NCI-H2171 treated with DMSO at 0.1 percent for 48 hours (cell line): Measurements from ENCODE around the gene PIPOX.

Source experiments
- DNase-seq: peaks from one replicate; lab custom pipeline; 2025; lab: John Stamatoyannopoulos, UW

The PIPOX gene, protein sequence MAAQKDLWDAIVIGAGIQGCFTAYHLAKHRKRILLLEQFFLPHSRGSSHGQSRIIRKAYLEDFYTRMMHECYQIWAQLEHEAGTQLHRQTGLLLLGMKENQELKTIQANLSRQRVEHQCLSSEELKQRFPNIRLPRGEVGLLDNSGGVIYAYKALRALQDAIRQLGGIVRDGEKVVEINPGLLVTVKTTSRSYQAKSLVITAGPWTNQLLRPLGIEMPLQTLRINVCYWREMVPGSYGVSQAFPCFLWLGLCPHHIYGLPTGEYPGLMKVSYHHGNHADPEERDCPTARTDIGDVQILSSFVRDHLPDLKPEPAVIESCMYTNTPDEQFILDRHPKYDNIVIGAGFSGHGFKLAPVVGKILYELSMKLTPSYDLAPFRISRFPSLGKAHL

DNA sequence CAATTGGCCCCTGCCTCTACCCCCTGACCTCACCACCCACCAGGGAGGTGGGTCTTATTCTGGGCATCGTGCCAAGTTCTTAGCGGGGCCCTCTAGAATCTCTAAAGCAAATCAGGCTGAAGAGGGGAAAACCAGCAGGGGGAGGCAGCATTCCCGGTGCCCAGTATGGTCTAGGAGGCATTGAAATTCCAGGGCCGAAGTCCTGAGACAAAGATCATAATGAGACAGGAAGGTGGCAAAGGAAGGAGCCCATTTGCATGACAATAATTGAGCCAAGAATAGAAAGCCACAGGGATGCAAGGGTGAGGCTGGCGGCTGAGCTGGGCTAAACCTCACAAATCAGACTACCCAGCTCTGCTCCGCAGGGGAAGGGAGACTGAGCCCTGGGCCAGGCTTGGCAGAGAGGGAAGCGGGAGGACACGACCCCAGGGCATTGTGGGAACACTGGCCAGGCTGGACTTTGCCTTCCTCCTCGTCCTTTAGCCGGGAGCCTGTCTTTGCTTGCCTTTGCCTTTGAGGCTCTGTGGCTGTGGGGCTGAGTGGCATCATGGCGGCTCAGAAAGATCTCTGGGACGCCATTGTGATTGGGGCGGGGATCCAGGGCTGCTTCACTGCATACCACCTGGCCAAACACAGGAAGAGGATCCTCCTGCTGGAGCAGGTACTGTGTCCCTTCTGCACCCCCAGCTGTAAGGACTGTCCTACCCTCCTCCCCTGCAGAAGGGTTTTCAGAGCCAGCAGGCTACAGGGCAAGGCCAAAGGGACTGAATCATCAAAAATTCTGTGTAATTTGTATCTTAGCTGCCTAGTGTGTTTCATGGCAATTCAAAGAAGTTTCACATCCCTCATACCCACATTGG is at the start of gene PIPOX:
TSS of gene PIPOX (plus strand) at position 463 of the 860 bp plus-strand sequence. CDS start at position 548, 85 bp downstream.
- DNase-seq, result peak; percentile 68

DNA sequence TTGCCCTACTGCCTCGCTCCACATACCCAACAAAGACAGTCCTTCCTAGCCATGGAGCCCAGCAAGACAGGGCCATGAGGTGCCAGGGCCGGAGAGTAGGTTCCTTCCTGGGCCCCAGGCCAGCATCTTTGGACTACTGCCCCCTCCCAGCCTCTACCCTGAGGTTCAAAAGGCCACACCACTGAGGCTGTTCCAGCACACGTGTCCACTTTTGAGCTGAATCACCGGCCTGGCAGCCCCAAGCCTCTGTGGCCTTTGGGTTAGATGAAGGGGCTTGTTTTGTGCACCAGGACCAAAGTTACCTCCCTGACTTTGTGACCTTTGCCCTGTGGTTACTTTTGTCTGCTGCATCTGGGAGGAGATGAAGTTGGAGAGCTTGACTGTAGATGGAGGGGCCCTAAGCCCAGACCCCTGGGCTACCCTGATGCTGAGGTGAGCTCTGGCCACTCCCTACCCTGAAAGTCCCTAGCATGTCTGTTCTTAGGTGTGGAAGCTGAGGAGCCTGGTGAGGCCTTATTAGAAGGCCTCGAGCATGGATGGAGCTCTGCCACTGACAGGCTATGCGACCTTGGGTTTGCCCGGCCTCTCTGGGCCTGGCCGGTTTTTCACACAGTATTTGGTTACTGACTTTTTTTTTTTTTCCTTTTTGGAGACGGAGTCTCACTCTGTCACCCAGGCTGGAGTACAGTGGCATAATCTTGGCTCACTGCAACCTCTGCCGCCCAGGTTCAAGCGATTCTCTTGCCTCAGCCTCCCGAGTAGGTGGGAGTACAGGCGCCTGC is 49.1 kb upstream of the PIPOX start:
- DNase-seq, result no peak

DNA sequence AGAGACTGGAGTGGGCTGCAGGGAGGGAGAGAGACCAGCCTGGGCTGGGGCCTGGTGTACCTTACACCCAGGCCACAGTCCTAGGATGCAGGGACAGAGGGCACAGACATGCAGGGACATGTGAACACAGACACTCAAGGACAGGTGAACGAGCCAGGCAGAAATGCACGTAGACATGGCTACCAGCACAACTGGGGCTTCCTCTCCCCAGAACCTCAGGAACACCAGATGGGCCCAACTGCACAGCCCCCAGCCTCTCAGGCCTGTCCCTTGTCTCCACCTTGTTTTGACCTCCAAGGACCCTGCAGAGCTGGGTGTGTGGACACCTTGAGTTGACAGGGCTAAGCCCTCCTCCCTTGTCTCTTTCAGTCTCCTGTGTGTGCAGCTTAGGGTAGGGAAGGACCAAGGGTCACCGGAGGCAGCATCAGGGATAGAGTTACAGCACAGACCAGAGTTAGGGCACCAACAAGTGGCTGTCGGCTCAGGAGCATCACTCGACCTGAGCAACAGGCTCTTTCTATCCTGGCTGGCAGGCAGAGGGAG is 46.3 kb upstream of the PIPOX start:
- no peak for DNase-seq

DNA sequence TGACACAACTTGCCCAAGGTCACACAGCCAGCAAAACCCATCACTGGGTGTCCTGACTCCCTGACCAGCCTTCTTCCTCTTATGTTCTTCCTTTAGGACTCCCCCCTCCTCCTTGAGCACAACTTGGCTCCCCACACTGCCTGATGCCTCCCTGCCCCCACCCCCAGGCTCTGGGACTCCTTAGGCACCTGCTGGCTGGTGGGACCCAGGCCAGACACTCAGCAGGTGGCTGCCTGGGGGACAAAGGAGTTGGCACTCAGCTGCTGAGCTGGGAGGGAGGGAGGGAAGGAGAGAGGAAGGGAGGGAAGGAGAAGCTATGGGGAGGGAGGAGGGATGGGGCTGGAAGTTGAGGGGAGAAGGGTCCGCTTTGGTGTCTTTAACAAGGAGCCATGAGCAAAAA is 45.1 kb upstream of the PIPOX start:
- peak; percentile 64 for DNase-seq

DNA sequence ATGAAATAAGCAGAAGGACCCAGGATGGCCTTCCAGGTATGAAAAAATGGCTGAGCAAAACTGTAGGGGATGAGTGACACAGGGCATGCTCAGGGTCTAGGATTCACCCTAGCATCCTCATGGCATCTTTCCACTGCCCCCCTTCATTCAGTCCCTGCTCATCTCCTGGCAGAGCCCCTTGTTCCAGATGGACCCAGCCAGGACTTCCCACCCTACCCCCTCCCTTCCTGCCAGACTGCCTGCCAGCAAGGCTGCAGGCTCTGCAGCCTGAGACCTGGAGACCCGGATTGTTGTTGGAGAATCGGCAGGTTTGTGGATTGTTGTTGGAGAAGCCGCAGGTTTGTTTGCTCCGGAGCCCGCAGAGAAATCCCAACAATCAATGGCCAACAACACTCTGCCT is 43.7 kb upstream of the PIPOX start:
- peak; percentile 32 for DNase-seq

DNA sequence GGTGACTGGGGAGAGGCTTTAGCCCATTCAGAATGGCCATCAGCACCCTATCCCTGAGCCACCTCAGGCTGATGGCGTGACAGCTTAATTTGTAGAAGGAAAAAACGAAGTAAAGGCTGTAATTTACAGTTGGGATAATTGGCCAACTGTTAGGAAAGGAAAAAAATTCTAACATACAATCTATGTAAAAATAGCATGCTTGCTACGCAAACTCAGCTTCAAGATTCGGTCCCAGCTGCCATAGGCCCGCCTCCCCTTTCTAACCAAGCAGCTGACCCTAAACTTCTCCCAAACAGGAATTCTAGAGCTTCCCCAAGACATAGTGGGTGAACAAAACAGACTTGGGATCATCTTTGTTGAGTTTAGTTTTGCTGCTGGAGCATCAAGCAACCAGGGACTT is 42.0 kb upstream of the PIPOX start:
- no peak for DNase-seq

DNA sequence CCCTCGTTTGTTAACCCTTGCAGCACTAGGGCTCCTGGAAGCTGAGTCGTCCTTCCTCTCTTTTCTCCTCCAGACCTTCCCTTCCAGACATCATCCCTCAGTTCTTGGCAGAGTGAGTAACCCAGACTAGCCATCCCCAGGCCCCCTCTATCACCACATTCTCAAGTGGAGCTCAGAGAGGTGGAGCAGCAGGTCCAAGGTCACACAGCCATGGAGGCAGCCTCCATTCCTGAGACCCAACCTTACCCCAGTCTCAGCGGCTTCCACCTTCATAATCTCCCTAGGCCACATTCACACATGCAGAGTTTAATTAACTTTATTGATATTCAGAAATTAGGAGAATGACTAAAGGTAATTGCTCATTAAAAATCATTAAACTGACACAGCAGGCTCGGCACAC is 40.1 kb upstream of the PIPOX start:
- no peak for DNase-seq

DNA sequence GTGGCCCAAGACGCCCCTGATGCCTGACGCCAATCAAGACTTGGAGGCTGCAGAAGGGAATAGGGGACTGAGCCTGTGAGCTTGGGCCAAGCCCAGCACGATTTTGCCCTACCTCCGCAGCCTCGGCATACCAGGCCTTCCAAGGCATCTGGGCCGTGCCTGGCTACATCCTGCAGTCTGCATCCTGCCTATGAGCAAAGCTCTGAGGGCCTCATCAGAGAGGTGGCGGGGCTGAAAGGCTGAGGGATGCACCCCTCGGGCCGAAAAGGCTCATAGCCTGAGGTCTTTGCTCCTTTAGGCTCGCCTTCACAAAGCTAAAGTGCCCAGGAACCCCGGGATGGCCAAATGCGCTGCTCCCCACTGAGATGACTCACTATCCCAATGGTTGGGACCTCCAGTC is 39.7 kb upstream of the PIPOX start:
- DNase-seq, result no peak

DNA sequence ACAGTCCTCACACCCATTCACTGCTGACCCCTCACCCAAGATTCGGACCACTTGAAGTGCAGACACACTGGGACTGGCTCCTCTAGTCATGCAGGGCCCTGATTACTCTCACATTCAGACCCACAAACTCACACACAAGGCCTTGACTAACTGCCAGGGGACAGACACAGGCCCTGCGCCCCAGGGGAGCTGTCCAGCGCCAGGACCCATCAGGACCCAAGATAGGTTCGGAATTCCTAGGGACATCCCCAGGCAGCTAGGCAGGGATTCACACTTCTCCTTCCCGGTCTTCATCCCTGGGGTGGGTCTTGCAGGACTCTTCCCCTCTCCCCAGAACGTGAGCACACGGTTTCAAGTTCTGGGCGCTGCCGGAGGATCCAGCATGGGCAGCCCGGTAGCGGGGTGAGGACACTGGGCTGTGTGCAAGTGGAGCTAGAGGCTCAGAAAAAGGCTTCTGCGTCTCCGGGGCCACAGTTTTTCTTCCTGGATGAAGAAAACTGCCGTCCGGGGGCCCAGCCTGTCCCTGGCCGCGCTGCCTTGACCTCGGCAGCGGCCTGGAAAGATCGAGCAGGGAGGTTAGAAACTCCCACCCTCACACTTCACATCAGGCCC is 38.8 kb upstream of the PIPOX start:
- DNase-seq, result no peak

DNA sequence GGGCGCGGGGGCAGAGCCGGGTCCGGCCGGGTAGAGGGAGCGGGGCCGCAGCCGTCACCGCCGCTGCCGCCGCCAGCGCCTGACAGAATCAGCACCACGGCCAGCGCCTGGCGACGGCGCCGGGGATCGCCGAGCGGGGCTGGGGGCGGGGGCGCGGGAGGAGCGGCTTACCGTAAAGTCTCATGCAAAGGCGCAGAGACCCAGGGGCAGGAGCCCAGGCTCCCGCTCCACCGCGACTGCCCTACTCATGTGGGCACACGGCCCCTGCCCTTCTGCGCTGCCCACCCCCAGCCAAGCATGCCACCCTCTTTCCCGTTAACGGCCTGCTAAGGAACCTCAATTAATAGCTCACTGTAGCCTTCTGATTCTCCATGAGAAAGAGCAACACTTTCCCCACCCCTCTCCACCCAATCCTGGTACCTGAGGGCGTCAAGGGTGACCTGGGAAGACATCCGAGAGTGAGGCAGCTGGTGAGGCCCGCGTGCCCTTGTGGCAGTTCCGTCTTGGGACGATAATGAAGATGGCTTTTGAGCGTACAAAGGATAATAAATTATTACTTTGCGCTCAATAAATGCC is 36.9 kb upstream of the PIPOX start, which contains the start of gene SEZ6:
TSS of gene SEZ6 (minus strand) at position 98 of the 576 bp plus-strand sequence. CDS start 164 bp downstream, outside the sequence.
- peak; percentile 78 for DNase-seq

DNA sequence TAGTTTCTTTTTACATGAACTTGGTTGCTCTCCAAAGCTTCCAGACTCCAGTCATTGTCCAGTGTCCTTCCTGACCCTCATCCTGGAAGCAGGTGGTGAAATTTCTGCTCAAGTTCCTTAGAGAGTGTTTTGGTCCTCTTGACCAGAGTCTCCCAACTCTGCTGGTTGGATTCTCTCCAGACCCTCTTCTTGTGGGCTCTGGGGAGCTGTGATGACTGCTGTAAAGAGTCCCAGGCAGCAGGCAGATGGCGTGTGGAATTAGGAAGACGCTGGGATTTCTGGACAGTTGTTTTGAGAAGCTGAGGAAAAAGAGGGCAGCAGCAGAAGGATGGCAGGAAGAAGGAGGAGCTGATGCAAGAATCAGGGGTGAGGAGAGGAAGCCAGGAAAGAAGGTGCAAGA is 35.5 kb upstream of the PIPOX start:
- peak; percentile 52 for DNase-seq

DNA sequence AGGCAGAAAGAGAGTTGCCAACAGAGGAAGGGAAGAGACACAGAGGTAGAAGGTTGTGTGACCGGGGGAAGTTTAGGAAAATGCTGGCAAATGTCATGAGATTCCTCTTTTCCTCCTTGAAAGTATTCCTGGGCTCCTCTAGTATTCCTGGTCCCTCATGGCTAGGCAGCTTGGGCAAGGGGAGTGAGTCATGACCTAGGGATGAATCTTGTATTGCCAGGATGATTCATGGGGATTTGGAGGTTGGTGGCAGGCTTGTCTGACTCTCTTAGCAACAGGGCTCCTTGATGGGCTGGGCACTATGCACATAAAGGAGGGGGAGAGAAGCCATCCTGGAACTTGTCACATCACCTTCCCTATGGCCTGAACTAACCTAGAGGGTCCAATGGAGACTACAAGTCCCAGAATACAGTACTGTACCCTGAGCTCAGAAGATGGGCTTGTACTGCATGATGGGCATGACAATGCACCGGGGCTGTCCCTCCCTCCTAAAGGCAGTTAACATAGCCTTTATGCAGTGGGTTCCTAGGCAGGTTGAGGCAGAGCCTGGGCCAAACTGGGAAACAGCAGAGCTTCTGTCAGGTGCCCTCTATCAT is 35.0 kb upstream of the PIPOX start:
- peak; percentile 34 for DNase-seq

DNA sequence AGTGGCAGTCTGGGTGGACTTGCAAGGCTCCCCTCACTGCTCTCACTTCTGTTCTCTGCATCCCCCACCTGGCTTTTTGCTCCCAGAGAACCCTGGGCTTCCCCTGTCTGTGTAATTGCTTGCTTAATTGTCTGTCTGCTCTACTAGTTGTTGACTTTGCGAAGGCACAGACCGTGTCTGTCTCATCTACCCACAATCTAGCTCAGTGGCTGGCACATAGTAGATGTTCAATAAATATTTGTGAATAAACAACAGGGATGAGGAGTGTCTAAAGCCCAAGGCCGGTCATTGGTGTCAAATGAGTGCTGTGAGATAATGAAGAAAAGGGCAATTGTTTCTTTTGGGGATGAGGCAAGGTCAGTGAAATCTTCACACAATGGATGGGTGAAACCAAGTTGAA is 34.4 kb upstream of the PIPOX start:
- DNase-seq, result no peak

DNA sequence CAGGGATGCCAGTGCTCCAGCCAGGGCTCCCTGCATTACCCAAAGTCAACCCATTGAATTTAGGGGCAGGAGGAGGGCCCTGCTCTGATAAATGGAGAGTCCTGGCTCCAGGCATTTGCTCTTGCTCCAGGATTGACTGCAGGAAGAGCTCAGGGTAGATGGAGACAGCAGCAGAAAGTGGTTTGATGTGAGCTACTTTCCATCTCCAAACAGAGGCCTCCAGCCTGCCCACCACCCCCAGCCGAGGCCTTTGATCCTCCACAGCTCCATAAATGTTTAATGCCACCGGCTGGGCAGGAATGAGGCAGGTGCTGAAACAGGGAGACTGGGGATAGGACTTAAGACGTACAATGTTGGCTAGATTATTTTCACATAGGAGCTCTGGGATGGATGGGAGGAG is 32.8 kb upstream of the PIPOX start:
- DNase-seq, result no peak

DNA sequence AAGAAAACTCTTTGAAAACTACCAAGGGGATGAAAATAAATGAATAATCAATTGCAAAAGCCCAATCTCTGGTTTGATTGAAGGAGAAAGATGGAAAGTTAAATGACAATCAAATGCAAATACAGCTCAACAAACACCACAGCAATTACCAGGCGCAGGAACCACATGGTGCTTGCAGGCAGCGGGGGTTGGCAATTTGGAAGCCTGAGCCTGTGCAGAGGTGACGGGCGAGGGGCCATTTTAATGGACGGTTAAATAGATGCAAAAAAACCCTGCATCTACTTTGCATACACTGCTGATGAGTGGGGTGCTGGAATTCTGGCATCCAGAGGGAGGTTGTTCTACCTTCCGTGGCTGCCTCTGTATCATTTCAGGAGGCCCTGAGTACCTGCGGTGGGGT is 32.4 kb upstream of the PIPOX start:
- DNase-seq, result no peak

DNA sequence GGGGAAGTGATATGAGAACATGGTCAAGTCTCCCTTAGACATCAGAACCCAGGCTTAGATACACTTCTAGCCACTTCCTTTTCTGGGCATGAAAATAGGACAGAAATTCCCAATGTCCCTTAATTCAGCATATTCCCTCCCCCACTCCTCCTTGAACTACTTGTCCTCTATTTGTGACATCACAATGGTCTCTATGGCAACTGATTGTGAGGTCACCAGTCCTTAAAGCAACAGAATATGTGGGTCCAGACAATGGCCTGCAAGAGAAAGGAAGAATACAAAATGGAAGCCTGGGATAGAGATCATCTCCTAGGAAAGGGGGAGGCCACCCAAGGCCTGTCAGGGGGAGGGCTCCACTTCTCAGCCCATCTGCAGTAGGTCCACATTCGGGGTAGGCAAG is 30.4 kb upstream of the PIPOX start:
- DNase-seq, result no peak

DNA sequence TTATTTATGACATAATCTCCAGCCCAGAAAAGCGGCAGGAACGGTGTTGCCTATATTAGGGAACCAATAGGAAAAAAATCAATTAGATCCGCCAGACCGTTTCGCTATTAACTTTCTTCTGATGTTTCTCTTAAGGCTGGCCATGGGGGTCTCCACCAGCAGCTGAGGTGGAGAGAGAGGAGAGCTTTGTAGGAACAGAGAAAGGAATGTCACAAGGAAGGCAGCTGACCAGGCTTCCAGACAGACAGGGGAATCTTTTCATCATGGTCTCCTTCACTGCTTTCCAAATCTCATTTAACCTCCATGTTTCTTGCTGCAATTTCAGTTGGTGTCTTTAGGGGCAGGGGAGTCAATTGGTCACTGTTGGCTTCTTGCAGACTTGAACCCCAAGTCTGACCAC is 28.2 kb upstream of the PIPOX start:
- no peak for DNase-seq

DNA sequence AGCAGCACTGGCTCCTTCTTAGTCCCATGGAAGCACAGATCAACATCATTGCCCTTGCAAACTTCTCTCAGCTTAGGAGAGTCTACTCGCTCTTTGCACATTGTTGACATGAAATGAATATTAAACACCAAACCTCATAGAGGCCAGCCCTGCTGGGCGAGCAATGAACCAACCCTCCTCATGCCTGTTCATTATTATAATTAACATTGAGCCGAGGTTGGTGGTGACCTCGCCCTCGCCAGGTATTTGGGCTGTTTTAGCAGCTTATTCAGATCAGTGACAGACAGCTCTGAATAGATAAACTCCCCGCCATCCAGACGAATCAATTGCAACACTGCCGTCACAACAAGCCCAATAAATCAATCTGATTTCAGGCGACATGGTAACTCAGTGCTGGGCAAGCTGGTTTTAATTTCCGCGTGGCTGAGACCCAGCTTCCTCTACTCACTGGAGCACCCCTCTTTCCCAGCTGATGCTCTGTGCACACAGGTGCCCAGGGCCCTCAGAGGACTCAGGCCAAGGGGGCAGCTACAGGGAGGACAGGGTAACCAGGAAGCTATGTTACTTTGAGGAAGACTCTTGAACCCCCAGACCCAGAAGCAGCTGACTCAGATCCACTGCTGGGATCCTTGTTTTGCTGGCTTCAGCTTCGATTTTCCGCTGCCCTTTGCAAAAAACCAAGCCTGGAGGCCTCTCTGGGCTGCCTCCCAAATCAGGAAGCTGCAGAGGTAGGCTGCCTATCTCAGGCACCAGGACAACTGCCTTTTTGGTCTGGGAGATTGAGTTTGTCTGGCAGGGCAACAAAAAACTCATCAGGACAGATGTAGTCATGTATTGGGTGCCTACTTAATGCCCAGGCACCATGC is 26.4 kb upstream of the PIPOX start:
- no peak for DNase-seq

DNA sequence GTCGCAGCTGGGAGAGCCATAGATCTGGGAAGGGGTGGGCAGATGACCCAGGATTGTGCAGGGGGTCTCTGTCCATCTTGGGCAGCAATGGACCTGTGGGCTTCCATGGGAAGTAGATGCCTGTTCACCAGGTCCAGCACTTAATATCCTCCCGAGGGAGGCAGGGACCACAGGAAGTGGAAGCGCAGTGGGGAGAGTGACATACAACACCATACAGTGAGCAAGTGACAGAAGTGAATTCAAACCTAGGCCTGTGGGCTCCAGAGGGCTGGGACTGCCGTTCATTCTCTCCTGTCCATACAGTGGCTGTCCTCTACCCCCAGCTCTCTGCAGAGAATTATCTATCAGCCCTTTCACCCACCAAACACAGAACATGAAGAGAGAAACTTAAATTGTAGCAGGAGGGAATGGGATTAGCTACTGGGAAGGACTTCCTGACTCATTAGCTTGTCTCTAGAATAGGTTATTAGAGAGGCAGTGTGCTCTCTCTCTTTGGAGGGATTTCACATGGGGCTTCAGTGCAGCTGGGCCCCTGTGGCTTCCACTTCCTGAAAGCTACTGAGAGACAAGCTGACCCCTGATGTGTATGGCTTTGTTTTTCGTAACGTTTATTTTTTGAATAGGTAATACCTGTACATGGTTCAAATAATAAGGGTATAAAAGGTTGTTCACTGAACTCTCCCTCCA is 24.0 kb upstream of the PIPOX start:
- no peak for DNase-seq
